Natural killer cell treated with Interleukin-12 subunit alpha and Interleukin-12 subunit beta and Interleukin-15 and Interleukin-18, amount 100 ng/mL, for 72 hours (primary cell): Measurements from ENCODE around the gene HHAT. TPM values are rescaled to one million over a fixed set of nuclear protein-coding genes. Genes with fewer than 3 reads are reported as not detected.

Source experiments
- ATAC-seq, 2 donors: fragments of 150-1000 bp; cut with Tn5 transposase in 1 of 2; sonication (Bioruptor Pico), chemical (Tn5 transposase) in 1 of 2; 2 replicates each; pipeline ENCODE4 v1.10.0; 2021
- DNase-seq: peaks from one replicate; pipeline ENCODE4 v3.0.0; 2022; ENCODE audit warnings: low spot score
- H3K27ac Mint-ChIP-seq, 2 donors: 1 replicate in 1 of 2; 2 replicates in 1 of 2; pipeline ENCODE4 v1.8.0; 2022; ENCODE audit warnings: mixed read lengths in 2 of 2, mild to moderate bottlenecking in 1 of 2, moderate library complexity in 1 of 2
- H3K27me3 Mint-ChIP-seq, 2 donors: 1 replicate in 1 of 2; 2 replicates in 1 of 2; pipeline ENCODE4 v1.8.0; 2022; ENCODE audit warnings: mixed read lengths in 2 of 2
- H3K36me3 Mint-ChIP-seq: one replicate; pipeline ENCODE4 v1.8.0; 2022; ENCODE audit warnings: mixed read lengths
- H3K4me1 Mint-ChIP-seq, 2 donors: 1 replicate in 1 of 2; 2 replicates in 1 of 2; pipeline ENCODE4 v1.8.0; 2022; ENCODE audit warnings: low read depth in 2 of 2, mixed read lengths in 2 of 2, mild to moderate bottlenecking in 1 of 2
- H3K4me3 Mint-ChIP-seq: one replicate; pipeline ENCODE4 v1.8.0; 2022; ENCODE audit warnings: mixed read lengths
- H3K9me3 Mint-ChIP-seq: 2 replicates; pipeline ENCODE4 v1.8.0; 2022; ENCODE audit warnings: mixed read lengths
- total RNA-seq, 2 donors: library from RNA; stranded (reverse); gene quantifications; one replicate each; pipeline ENCODE4 v1.2.3, GENCODE V29; 2022

The HHAT gene
- total RNA-seq, 2 donors from 2014 or later: 0.56 to 1.0 TPM

- Mint-ChIP-seq H3K27me3 (peaks cover 5 to 6% of the 10 kb centered on the region in 2 donors), H3K4me3 (no peak overlapping the region), H3K4me1 (no peaks in the 10 kb centered on the region), H3K27ac (no peak overlapping the region), H3K36me3 (no peaks in the 10 kb centered on the region), H3K9me3 (no peaks in the 10 kb centered on the region)
- DNase-seq: no peak
- no peak for ATAC-seq
Observed at GRCh38 chr1:210523830-210524229, 195.1 kb downstream of the HHAT start.

GRCh38 chr1:210525716-210526454 is 197.2 kb downstream of the HHAT start:
- Mint-ChIP-seq H3K4me3 (no peak overlapping the region), H3K9me3 (no peaks in the 10 kb centered on the region), H3K27ac (no peak overlapping the region), H3K4me1 (no peaks in the 10 kb centered on the region), H3K27me3 (peaks cover 5 to 6% of the 10 kb centered on the region in 2 donors), H3K36me3 (no peaks in the 10 kb centered on the region)
- no peak for DNase-seq
- ATAC-seq: no peak

- no peak overlapping the region for H3K4me3 Mint-ChIP-seq
- no peak for ATAC-seq
Observed at GRCh38 chr1:210527091-210527490, 198.4 kb downstream of the HHAT start.

GRCh38 chr1:210531475-210532222 is 202.9 kb downstream of the HHAT start:
- ATAC-seq (no peak), DNase-seq (no peak)
- Mint-ChIP-seq H3K9me3 (no peaks in the 10 kb centered on the region), H3K36me3 (no peaks in the 10 kb centered on the region), H3K27ac (no peak overlapping the region), H3K4me3 (no peak overlapping the region), H3K4me1 (no peaks in the 10 kb centered on the region), H3K27me3 (peaks cover 0 to 2% of the 10 kb centered on the region in 2 donors)

More at GRCh38 chr1:210527091-210527490, 198.4 kb downstream of the HHAT start:
- H3K36me3 Mint-ChIP-seq: no peaks in the 10 kb centered on the region
- no peak for DNase-seq
- no peaks in the 10 kb centered on the region for H3K4me1 Mint-ChIP-seq
- H3K27me3 Mint-ChIP-seq: peaks cover 5 to 6% of the 10 kb centered on the region in 2 donors
- no peak overlapping the region for H3K27ac Mint-ChIP-seq
- no peaks in the 10 kb centered on the region for H3K9me3 Mint-ChIP-seq

DNA sequence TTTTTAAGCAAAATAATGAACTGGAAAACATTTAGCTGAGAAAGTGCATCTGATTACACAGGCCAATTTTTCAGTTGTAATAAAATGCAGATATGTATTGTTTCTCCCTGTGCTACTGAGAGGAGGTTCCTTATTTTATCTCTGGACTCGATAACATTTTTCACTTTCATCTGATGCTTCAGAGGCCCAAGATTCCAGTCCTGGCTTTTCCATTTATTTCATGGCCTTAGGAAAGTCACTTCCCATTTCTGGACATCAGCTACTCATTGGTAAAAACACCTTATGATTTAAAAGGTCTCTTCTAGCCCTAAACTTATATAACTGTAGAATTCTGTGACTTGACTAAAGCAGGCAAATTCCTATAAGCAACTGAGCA is 203.5 kb downstream of the HHAT start:
- Mint-ChIP-seq H3K9me3 (no peaks in the 10 kb centered on the region), H3K36me3 (no peaks in the 10 kb centered on the region), H3K27ac (no peak overlapping the region), H3K27me3 (peaks cover 2 to 3% of the 10 kb centered on the region in 2 donors), H3K4me1 (no peaks in the 10 kb centered on the region), H3K4me3 (no peak overlapping the region)
- DNase-seq (no peak), ATAC-seq (no peak)

- DNase-seq (no peak), ATAC-seq (no peak)
- Mint-ChIP-seq H3K9me3 (no peaks in the 10 kb centered on the region), H3K4me1 (no peaks in the 10 kb centered on the region), H3K27me3 (peaks cover 2 to 14% of the 10 kb centered on the region in 2 donors), H3K27ac (no peak overlapping the region), H3K4me3 (no peak overlapping the region), H3K36me3 (no peaks in the 10 kb centered on the region)
Observed at GRCh38 chr1:210535761-210536160, 207.1 kb downstream of the HHAT start.

DNA sequence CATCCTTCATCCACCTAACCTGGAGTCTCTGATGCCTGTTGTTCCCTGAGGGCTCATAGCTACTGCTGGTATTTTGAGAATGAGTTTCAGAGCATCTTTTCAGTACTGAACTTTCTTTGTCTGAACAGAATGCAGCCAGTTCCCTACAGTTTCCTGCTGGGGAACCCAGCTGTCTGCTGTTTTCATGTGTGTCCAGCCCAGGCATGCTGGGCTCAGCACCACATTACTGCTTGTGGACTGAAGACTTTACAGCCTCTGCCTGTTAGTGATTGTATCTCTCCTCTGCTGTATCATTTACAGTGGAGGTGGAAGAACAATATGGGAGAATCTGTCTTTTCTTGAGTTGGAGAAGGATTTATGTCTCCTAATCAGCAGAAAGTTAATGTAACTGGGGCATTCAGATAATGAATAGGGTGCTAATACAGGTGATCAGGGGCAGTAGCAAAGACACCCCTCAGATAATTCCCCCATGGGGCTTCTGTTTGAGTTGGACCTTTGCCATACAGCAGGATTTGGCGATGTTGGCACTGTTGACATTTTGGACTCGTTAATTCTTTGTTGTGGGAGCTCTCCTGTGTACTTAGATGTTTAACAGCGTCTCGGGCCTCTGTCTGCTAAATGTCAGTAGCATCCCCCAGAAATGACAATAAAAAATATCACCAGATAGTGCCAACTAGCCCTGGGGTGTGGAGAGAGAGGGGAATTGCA is 207.7 kb downstream of the HHAT start:
- H3K27me3 Mint-ChIP-seq: peaks cover 2 to 14% of the 10 kb centered on the region in 2 donors
- ATAC-seq: no peak
- no peak for DNase-seq
- no peak overlapping the region for H3K4me3 Mint-ChIP-seq
- no peaks in the 10 kb centered on the region for H3K36me3 Mint-ChIP-seq
- no peaks in the 10 kb centered on the region for H3K4me1 Mint-ChIP-seq
- no peaks in the 10 kb centered on the region for H3K9me3 Mint-ChIP-seq
- H3K27ac Mint-ChIP-seq: no peak overlapping the region

DNA sequence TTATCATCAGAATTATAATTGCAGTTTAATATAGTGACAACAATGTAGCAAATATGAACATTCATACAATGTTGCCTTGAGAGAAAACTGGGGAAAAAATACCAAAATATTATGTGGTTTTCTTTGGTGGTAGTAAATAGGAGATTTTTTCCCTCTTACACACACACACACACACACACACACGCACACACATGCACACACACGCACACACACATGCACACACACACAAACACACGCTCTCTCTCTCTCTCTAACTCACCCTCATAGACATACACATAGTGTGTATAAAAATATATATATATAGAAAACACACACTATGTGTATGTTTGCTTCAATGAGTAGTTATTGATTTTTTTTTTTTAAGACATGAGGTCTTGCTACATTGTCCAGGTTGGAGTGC is 211.6 kb downstream of the HHAT start:
- peaks cover 0 to 26% of the 10 kb centered on the region in 2 donors for H3K27me3 Mint-ChIP-seq
- H3K4me1 Mint-ChIP-seq: peaks cover 0 to 5% of the 10 kb centered on the region in 2 donors
- no peak for ATAC-seq

GRCh38 chr1:210541680-210542358 is 213.1 kb downstream of the HHAT start:
- H3K4me1 Mint-ChIP-seq: peaks cover 3 to 5% of the 10 kb centered on the region in 2 donors
- peaks cover 0 to 26% of the 10 kb centered on the region in 2 donors for H3K27me3 Mint-ChIP-seq
- DNase-seq: no peak
- no peaks in the 10 kb centered on the region for H3K36me3 Mint-ChIP-seq
- no peak for ATAC-seq
- H3K27ac Mint-ChIP-seq: no peak overlapping the region
- no peaks in the 10 kb centered on the region for H3K9me3 Mint-ChIP-seq
- peak overlapping the region; percentile 47 for H3K4me3 Mint-ChIP-seq

More for the DNA sequence above, 211.6 kb downstream of the HHAT start:
- DNase-seq: no peak
- Mint-ChIP-seq H3K4me3 (no peak overlapping the region), H3K9me3 (no peaks in the 10 kb centered on the region), H3K36me3 (no peaks in the 10 kb centered on the region), H3K27ac (no peak overlapping the region)

DNA sequence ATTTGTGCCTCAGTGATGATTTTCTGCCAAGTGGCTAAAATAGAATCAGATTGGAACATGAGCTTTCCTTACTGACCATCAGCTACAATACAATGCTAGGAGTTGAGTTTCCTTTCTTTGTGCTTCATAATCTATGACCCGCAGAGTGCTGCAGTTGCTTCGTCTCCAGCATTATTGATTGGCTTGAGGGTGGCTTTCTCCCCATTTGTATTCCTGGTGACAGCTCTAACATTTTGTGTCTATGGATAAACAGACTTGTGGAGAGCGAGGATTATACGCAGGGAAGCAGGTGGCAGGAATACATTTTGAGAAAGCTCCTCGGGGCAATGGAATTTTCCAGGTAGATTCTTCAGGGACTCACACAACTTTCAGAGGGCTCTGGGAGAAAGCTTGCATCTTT is 223.2 kb downstream of the HHAT start:
- Mint-ChIP-seq H3K4me1 (no peaks in the 10 kb centered on the region), H3K27ac (no peak overlapping the region), H3K4me3 (no peak overlapping the region), H3K36me3 (no peaks in the 10 kb centered on the region), H3K27me3 (peaks cover 6 to 7% of the 10 kb centered on the region in 2 donors), H3K9me3 (no peaks in the 10 kb centered on the region)
- DNase-seq (no peak), ATAC-seq (no peak)

DNA sequence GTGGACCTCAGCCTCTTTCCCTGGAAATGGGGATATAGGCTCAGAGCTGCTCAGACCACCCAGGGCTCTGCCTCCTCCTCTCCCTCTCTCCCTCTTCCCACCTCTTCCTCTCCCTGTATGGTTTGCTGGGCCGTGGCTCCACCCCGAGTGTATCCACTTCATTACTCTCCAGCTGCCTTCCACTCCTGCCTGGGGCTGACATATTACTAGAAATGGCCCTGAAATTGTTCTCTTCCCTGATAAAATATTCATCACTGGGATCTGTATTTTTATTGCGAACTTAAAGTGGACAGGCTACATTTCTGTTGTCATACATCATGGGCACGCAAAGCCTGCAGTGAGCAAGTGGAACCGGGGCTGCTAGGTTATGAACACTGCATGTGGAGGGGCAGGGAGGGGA is 225.0 kb downstream of the HHAT start:
- H3K27me3 Mint-ChIP-seq: peaks cover 6 to 7% of the 10 kb centered on the region in 2 donors
- no peak overlapping the region for H3K27ac Mint-ChIP-seq
- no peak for ATAC-seq
- H3K4me1 Mint-ChIP-seq: no peaks in the 10 kb centered on the region
- no peaks in the 10 kb centered on the region for H3K36me3 Mint-ChIP-seq
- no peaks in the 10 kb centered on the region for H3K9me3 Mint-ChIP-seq
- DNase-seq: no peak
- no peak overlapping the region for H3K4me3 Mint-ChIP-seq

DNA sequence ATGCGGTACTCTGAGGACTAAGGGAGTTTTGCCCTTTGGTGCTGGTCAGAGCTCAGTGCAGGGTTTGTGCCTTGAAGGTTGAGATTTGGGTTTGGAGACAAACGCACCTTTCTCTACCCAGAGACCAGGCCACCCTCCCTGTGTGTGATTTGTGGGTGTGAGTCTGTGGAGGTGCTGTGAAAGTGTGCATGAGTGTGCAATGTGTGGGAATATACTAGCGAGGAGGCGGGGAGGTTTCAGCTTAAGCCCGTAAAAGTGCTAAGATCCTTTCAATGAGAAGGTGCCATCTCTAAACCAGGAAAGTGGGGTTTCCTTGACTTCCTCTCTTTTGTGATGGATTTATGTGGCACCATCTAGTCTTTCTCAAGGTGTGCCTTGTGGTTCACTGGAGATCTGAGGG is 225.7 kb downstream of the HHAT start:
- no peaks in the 10 kb centered on the region for H3K36me3 Mint-ChIP-seq
- no peaks in the 10 kb centered on the region for H3K4me1 Mint-ChIP-seq
- no peaks in the 10 kb centered on the region for H3K9me3 Mint-ChIP-seq
- peaks cover 5 to 6% of the 10 kb centered on the region in 2 donors for H3K27me3 Mint-ChIP-seq
- DNase-seq: no peak
- H3K4me3 Mint-ChIP-seq: no peak overlapping the region
- no peak for ATAC-seq
- H3K27ac Mint-ChIP-seq: no peak overlapping the region

DNA sequence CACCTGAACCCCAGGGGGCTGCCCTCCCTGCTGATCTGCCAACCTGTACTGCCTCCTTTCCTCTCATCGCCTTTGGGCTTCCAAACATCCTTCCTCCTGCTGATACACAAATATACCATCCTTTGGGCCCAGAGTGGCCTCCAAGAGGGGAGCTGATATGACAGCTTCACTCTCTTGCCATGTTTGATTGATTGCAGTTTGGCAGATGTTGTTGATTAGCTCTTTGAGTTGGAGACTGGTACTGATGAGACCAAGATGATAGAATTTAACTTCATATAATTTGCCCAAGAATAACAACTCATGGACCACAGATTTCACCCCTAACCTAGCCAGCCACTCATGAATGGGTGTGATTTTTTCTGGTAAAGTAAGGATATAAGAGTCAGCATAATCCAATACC is 227.8 kb downstream of the HHAT start:
- Mint-ChIP-seq H3K36me3 (no peaks in the 10 kb centered on the region), H3K4me3 (no peak overlapping the region), H3K27ac (no peak overlapping the region), H3K4me1 (no peaks in the 10 kb centered on the region), H3K27me3 (no peaks in the 10 kb centered on the region), H3K9me3 (no peaks in the 10 kb centered on the region)
- no peak for ATAC-seq
- DNase-seq: no peak
